Hepatocyte (in vitro differentiated cells): ENCODE measurements around the gene ASTN2.

Experiments
- CTCF ChIP-seq: fragments of 200-600 bp; sonication (generic); IDR thresholded peaks from 2 replicates; pipeline ENCODE4 v1.5.1; 2016; ENCODE audit warnings: antibody characterized with exemption, mild to moderate bottlenecking; ENCODE audit not compliant: poor library complexity
- EZH2 ChIP-seq: fragments of 200-600 bp; sonication (generic); IDR thresholded peaks from 2 replicates; pipeline ENCODE4 v1.6.1; 2016; ENCODE audit warnings: antibody characterized with exemption, mild to moderate bottlenecking, borderline replicate concordance
- EZH2phosphoT487 ChIP-seq: fragments of 200-600 bp; sonication (generic); IDR thresholded peaks from one replicate; pipeline ENCODE4 v1.6.1; 2018; ENCODE audit warnings: antibody characterized with exemption, mild to moderate bottlenecking, low read depth, moderate library complexity; ENCODE audit not compliant: unreplicated experiment, severe bottlenecking

DNA sequence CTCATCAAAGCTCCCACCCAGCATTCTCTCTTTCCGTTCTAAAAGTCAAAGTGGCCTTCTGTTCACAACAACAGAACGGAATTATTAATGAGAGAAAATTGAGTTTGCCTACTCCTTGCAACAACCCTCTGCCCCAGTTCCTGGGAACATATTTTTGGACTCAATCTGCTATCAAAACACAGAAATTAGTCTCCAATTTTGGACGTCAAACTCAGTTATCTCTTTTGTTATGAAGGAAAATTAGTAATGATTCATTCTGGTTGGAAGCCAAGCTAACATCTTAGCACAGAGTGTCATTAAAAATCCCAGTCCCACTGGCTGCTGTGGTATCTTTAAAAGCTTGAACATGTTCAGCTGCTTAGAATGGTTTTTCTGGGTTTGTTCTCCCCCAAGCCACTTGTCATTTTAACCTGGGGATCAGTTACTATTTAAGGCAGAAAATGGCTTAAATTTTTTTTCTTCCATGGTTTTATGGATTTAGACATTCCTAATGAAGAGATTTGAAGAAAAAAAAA, 384.5 kb downstream of the ASTN2 start:
- TF ChIP-seq CTCF (no peak), EZH2phosphoT487 (no peak), EZH2 (no peak)
